OCI-LY7 (cell line): ENCODE results near the gene EVA1B. TPM values are rescaled to one million over a fixed set of nuclear protein-coding genes. Genes with fewer than 3 reads are reported as not detected.
A peak's percentile ranks its signal among the peaks of the same experiment; 100 is the strongest.

Experiments
- BruUV-seq: library from RNA; stranded (reverse); fragments of 400-500 nt; replicated peaks from 2 replicates; lab custom pipeline; 2021; lab: Mats Ljungman, UMichigan
- CTCF ChIA-PET: fragments of 300-600 bp; sonication (Branson Sonifier 250); formaldehyde crosslinking; loops from one replicate; lab custom pipeline; 2022; ENCODE audit warnings: antibody characterized with exemption; ENCODE audit not compliant: unreplicated experiment; lab: Charles Lee
- POLR2A ChIA-PET: fragments of 300-600 bp; sonication (Branson Sonifier 250); formaldehyde crosslinking; loops from one replicate; lab custom pipeline; 2022; ENCODE audit warnings: antibody characterized with exemption; lab: Charles Lee
- DNase-seq: peaks from one replicate; pipeline ENCODE4 v3.0.0-alpha.2; 2015; ENCODE audit warnings: low spot score
- H2AFZ ChIP-seq: fragments of 200-600 bp; sonication (generic), shearing (Covaris generic); 2 replicates; pipeline ENCODE4 v1.6.1; 2014; ENCODE audit warnings: mild to moderate bottlenecking, antibody characterized with exemption, low read length, moderate library complexity
- H3K27ac ChIP-seq: fragments of 200-600 bp; sonication (generic); 2 replicates; pipeline ENCODE4 v1.5.1; 2014; ENCODE audit warnings: mixed run types, low read depth, mild to moderate bottlenecking, moderate library complexity, low read length, inconsistent platforms; ENCODE audit not compliant: poor library complexity, severe bottlenecking
- H3K36me3 ChIP-seq: fragments of 200-600 bp; sonication (generic); 2 replicates; pipeline ENCODE4 v1.6.1; 2014; ENCODE audit warnings: mild to moderate bottlenecking, antibody characterized with exemption, low read length, moderate library complexity, mixed read lengths; ENCODE audit not compliant: insufficient read depth
- H3K4me1 ChIP-seq: fragments of 200-600 bp; sonication (generic); 2 replicates; pipeline ENCODE4 v1.5.1; 2014; ENCODE audit warnings: mild to moderate bottlenecking, low read length; ENCODE audit not compliant: insufficient read depth, poor library complexity, severe bottlenecking
- H3K4me2 ChIP-seq: fragments of 200-600 bp; sonication (generic); 2 replicates; pipeline ENCODE4 v1.6.1; 2014; ENCODE audit warnings: mild to moderate bottlenecking, low read length
- H3K4me3 ChIP-seq: fragments of 200-600 bp; sonication (generic); 2 replicates; pipeline ENCODE4 v1.5.1; 2014; ENCODE audit warnings: mild to moderate bottlenecking, low read depth, low read length; ENCODE audit not compliant: poor library complexity, severe bottlenecking
- H3K79me2 ChIP-seq: fragments of 200-600 bp; sonication (generic); 2 replicates; pipeline ENCODE4 v1.6.1; 2016; ENCODE audit warnings: low read depth, mild to moderate bottlenecking, low read length, moderate library complexity, mixed read lengths; ENCODE audit not compliant: insufficient read depth
- H3K9me2 ChIP-seq: fragments of 200-600 bp; sonication (generic); 2 replicates; pipeline ENCODE4 v1.6.1; 2016; ENCODE audit warnings: mild to moderate bottlenecking, low read length, mixed read lengths; ENCODE audit not compliant: insufficient read depth
- H3K9me3 ChIP-seq: fragments of 200-600 bp; sonication (generic); 2 replicates; pipeline ENCODE4 v1.6.1; 2014; ENCODE audit warnings: mild to moderate bottlenecking, mixed run types, low read length, mixed read lengths
- H4K20me1 ChIP-seq: fragments of 200-600 bp; sonication (generic); 2 replicates; pipeline ENCODE4 v1.6.1; 2014; ENCODE audit warnings: mild to moderate bottlenecking, antibody characterized with exemption, low read length, moderate library complexity, mixed read lengths; ENCODE audit not compliant: insufficient read depth
- CTCF ChIP-seq: fragments of 200-600 bp; sonication (generic); conservative IDR thresholded peaks from 2 replicates; pipeline ENCODE4 v1.5.1; 2014; ENCODE audit warnings: mild to moderate bottlenecking, antibody characterized with exemption, low read length, moderate library complexity, mixed read lengths
- EZH2phosphoT487 ChIP-seq: fragments of 200-600 bp; sonication (generic); IDR thresholded peaks from 2 replicates; pipeline ENCODE4 v1.6.1; 2018; ENCODE audit warnings: low read depth, borderline replicate concordance, mild to moderate bottlenecking, mixed run types, antibody characterized with exemption, low read length, moderate library complexity, mixed read lengths
- intact Hi-C: fragments of 100-400 bp; cut with micrococcal nuclease; formaldehyde crosslinking; loops from one replicate; pipeline ENCODE4 v1.10.0; 2022; ENCODE audit not compliant: unreplicated experiment
- total RNA-seq, 2 experiments: library from RNA; depleted of rRNA in 1 of 2; stranded (reverse); fragments of >200 nt in 1 of 2; shearing (Covaris generic) in 1 of 2; gene quantifications; 2 replicates each; pipeline ENCODE4 v1.2.3, GENCODE V29; 2014 to 2022

EVA1B gene
- total RNA-seq, 2 experiments from 2014 or later = 0.84 to 2.0 TPM

DNA sequence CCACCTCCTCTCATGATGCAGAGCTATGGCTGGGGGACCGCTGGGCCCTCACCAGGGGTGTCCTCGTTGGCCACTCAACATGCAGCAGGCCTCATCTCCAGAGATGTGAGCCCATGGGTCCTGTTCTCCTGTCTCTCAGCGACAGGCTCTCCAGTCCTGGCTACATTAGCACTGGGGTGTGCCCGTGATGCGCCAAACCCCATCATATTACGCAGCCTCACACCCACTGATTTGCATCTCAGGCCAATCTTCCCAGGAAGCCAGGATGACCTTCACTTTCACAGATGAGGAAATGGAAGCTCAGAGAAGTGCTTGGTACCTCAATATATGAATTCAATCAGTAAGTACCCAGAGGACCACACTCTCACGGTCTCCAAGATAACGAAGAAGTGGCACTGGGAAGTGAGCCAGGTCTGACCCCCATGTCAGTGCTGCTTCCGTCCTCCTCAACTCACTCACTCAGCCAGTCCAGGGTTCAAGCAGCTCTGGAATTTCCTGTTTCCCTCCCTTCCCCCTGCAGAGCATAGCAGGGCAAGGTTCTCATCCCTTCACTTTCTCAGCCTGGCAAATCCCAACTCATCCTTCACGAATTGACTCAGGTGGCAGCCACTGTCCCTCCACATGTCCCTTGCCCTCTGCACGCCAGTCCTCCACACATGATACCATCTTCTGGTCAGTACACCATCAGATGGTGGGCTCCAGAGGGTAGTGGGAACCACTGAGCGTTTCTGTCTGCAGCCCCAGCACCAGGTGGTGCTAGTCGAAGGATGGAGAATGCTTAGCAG, 28.9 kb upstream of the EVA1B start:
- no peaks in the 10 kb centered on the region for H3K9me2 ChIP-seq
- no peak overlapping the region for H3K4me2 ChIP-seq
- BruUV-seq = no TSS peak
- intact Hi-C loops = no loop called here
- CTCF ChIA-PET = no interaction called here
- no peak overlapping the region for H3K4me3 ChIP-seq
- TF ChIP-seq EZH2phosphoT487 (no peak), CTCF (0 out of 2 replicates have a peak, but pooled peaks have one; percentile 19)
- peaks cover 19% of the 10 kb centered on the region for H3K4me1 ChIP-seq
- no peaks in the 10 kb centered on the region for H3K9me3 ChIP-seq
- H3K27ac ChIP-seq = no peak overlapping the region
- H3K79me2 ChIP-seq = no peaks in the 10 kb centered on the region
- POLR2A ChIA-PET = no interaction called here
- peaks cover 77% of the 10 kb centered on the region for H3K36me3 ChIP-seq
- no peak for DNase-seq
- no peak overlapping the region for H2AFZ ChIP-seq
- H4K20me1 ChIP-seq = no peaks in the 10 kb centered on the region

- TF ChIP-seq CTCF = no peak
- no peak for TF ChIP-seq EZH2phosphoT487
- intact Hi-C loops = no loop called here
- Histone ChIP-seq H4K20me1 (no peaks in the 10 kb centered on the region), H3K79me2 (no peaks in the 10 kb centered on the region), H2AFZ (no peak overlapping the region), H3K9me3 (no peaks in the 10 kb centered on the region), H3K36me3 (peaks cover 77% of the 10 kb centered on the region), H3K9me2 (no peaks in the 10 kb centered on the region), H3K4me3 (no peak overlapping the region), H3K27ac (no peak overlapping the region), H3K4me1 (peaks cover 19% of the 10 kb centered on the region), H3K4me2 (no peak overlapping the region)
- CTCF ChIA-PET = interaction anchor here (0.6 kb wide), 1 partner anchor 8 kb away, joined by 5 read pairs; no protein-coding TSS in a partner anchor
- DNase-seq = no peak
- no TSS peak for BruUV-seq
- POLR2A ChIA-PET = interaction anchor here (1.7 kb wide), 1 partner anchor 69 kb away, joined by 4 read pairs; no protein-coding TSS in a partner anchor
Observed at GRCh38 chr1:36351227-36351977, 28.0 kb upstream of the EVA1B start.
